ENCODE data around the gene FTO.

The FTO gene

DNA sequence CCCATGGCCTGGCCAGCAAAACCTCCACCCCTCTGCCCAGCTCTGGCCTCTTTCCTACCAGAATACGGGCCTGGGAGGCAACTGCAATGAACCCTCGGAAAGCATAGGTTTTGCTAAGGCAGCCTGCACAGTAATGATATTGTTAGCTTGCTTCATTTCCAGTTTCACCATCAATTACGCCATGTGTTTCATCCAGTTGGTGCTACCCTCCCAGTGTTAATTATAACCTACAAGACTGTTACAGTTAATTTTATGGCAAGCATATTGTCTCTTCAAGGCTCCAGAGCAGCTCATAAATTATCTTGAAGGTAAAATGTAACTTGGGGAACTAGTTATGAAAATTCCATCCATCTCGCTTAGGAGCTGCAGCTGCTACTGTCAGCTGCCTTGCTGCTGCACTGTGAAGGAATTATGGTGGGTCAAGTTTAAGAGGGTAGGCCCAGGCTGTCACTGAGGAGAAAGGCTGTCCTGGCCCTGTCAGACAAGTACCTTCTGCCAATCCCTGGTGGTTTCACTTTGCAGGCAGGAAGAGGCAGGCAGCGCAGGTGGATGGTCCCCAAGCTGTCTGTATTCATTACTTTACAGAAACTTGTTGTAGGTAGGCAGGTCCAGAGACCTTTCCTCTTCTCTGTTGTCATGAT is 242.9 kb downstream of the FTO start:
- no peak for DNase-seq

GRCh38 chr16:53947642-53948041 is 243.7 kb downstream of the FTO start:
- no peak for DNase-seq

DNA sequence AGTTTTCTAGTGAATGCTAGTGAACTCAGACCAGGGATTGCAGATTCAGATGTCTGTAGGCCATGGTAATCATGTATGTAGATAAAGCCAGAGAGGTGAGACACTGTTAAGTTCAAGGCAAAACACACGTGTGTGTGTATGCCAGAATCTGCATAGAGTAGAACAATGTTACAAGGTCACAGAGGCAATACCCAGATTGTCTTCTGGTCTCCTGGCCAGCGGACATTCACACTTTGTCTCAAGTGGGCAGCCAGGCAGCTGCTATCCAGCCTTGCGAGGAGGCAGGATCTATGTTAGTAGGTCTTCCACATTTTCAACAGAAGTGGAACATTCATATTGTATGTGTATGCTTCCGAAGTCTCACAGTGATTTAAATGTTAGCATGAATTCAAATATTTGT is 244.4 kb downstream of the FTO start:
- DNase-seq: no peak

- DNase-seq: no peak
These were observed 244.9 kb downstream of the FTO start for GRCh38 chr16:53948734-53949430.

GRCh38 chr16:53949715-53950410 is 245.9 kb downstream of the FTO start:
- no peak for DNase-seq

DNA sequence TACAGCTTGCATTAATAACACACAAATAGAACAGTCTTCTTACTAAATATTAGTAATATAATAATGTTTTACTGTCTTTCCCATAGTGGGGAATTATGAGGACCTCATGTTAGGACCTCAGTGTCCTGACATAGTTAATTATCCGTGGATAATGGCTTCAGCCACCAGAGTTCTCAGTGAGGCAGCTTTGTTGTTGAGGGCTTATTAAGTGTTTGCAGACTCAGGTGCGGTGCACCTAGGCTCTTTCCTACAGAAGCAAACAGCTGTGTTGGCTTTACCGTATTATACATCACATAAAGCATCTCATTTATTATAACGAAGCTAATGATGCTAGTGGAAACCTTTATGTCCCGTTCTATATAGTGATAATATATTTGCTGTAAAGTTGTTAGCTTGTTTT is 246.7 kb downstream of the FTO start:
- DNase-seq: no peak

DNA sequence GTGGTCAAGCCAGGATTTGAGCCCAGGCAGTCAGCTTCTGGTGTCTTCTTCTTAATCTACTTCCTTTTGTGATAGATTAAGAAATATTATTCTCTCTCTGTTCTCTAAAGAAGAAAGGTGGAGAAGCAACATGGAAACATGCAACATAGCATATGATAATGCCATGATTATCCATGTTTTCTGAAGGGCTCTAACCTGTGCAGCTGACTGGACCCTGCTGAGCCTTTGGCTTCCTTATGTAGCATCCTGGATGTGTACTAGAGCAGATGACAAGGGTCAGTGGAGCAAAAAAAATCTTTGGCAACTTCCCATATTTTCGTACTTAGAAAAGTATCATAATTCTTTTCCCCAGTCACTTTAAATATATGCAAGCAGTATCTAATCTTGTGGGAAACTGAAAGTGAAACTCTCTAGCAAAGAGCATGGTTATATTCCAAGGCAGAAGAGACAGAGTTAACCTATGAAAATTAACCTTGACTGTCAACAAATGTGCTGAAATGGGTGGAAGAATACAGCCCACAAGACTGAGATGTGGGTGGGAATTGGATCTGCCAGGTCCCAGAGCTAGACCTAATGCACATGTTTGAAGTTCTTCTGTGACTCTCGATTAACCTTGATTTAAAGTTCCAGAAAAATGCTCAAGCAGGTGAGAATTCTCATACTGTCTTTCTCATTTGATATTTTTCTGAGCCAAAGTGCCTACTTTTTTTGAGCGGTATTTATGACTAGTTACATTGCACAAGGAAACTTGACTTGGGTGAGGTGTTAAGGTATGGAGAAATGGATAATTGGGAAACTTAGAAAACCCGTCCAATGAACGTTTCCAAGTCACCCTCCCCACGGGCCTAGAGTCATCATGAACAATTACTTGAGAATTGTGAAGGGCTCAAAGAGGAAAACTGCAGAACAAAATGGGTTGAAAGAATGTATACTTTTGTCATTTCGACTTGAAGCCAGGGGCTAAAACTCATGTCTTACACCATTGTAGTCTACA is 248.6 kb downstream of the FTO start:
- DNase-seq: no peak

DNA sequence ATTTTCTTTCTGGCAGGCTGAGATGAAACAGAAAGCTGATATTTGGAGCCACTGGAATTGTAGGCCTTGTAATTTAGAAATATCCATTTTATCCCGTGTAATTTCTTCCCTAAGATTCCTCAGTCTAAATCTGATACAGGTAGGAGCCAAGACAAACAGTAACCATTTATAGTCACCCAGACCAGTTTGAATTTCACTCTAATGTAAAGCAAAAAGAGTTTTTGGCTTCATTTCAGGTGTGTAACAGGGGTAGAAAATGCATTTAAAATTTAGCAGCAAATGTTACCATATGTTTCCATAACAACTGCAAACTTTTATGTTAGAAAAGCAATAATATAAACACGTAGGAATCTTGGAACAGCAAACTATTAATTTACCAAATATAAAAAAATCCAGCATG is 249.4 kb downstream of the FTO start:
- no peak for DNase-seq

DNA sequence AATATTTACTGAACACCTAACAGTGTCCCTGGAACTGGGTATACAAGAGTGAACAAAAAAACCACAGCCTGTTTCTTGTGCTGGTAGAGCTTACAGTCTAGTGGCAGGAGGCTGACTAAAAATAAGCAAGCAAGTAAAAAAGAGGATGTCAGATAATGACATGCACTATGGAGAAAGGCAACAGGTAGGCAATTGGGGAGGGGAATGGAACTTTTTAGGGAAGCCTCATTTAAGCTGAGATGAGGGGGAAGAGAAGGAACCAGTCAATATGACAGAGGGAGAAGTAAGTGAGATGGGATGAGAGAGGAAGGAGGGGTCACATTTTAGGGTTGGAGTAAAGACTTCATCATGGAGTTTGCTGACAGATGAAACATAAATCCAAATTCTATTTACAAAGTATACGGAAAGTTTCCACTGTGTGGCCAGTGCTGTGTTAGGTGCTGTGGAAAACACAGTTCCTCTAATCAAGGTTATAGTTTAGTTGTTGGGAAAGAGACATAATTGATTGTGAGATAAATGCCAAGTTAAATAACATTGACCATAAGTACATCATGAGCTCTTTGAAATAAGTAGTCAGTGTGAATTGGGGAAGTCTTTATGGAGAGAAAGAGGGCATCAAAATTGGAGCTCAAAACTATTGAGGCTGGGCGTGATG is 251.4 kb downstream of the FTO start:
- no peak for DNase-seq

DNA sequence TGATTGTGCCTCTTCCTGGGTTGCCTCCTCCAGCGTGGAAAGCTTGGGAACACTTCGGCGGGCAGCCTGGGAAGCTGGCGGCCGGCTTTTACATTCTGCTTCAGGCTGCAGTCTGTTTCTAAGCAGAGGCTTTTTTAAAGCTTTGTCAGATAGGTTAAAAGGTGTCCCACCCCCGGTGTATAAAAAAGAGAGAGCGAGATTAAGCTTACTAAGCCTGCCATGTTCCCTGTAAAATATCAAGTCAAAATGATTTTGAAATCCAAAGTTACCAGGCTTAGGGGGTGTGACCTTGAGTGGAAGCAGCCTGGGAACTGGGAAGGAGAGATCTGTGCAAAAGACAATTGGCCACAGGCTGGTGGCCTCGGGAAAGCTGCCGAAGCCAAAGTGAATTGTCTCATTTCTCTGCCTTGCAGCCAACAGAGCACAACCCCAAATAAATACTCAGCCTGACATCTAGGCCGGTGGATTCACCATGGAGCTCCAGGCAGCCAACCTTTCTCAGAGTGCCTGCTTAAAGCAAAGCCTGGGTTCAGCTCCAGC is 254.5 kb downstream of the FTO start:
- DNase-seq: no peak

GRCh38 chr16:53960050-53960812 is 256.3 kb downstream of the FTO start:
- no peak for DNase-seq

DNA sequence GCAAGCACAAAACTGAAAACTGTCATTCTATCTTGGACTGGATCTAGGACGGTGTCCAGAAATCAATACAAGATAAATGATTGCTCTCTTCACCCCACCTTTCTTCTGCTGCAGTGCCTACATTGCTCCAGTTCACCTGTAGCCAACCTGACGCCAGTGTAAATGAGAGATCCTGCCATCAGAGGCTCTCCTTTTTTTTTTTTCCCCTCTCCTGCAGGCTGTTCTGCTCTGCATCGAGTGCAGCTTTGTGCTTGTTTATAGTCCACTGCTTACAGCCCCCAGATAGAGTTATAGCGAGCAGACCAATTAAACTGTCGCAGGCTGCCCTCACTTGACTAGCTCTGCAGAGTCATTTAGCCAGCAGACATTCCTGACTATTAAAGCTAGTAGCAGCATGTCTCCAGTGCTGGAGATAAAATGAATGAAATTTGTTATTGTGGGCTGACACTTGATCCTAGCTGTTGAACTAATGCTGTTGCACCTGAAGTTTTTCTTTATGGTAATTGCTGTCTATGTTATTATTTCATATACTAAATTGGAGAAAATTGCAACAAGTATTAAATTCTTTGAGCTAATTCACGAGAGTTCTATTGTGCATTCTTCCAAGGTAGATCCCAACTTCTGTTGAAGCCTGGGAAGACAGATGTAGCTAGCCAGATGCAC is 257.1 kb downstream of the FTO start:
- no peak for DNase-seq

- no peak for DNase-seq
These were observed 258.1 kb downstream of the FTO start for GRCh38 chr16:53962041-53962440.

- no peak for DNase-seq
These were observed 260.3 kb downstream of the FTO start for GRCh38 chr16:53964145-53964790.

GRCh38 chr16:53966821-53967571 is 263.0 kb downstream of the FTO start:
- no peak for DNase-seq

- no peak for DNase-seq
These were observed 263.6 kb downstream of the FTO start for GRCh38 chr16:53967572-53967971.

DNA sequence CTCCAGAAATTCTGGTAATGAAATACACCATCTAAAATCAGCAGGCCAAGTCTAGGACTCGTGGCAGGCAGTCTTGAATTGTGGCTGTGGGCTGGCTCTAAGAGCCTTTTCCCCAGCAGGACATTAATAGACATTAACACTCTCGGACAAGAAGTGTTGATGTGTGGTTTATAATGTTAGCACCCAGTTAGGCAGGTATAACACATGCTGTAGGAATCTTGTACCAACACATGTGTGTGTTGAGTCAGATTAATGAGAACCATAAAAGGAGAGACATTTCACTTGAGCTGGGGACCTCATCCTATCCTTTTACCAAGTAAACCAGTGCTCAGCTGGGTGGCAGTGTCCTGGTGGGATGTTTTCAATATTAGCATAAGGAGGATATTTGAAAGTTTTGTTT is 264.5 kb downstream of the FTO start:
- DNase-seq: no peak

- no peak for DNase-seq
These were observed 264.9 kb downstream of the FTO start for GRCh38 chr16:53968896-53969295.

DNA sequence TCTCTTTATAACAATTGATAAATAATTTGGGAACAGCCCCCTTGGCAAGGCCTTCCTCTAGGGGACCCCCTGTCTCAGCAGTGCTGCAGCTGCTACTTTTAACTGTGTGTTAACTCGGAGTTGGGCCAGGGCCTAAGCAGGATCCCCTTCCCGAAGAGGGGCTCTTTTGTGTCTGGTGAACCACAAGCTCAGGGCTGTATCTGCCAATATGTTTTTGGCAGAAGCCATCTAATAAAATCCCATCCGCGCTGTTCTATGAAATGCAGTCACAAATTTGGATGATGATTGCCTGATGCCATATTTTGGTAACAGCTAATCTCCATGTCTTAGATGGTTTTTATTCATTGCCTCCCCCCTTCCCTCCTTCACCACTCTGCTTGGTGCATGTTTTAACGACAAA is 267.7 kb downstream of the FTO start:
- DNase-seq: no peak

DNA sequence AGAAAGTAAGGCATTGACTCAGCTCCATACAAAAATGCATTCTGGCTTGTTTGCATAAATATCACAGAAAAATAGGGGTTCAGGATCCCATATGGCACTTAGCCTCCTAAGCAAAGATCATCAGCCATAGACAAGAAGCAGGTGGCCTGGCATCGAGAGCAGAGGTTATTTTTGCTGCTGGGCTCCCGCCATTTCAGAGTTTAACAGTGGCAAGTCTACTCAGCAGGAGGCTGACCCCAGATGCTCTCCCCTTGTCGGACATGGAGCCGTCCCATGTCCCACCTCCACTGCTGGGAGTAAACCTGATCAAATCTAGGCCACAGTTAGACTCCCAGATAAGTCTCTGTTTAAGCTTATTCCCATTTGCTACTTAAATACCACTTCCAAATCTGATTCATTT is 269.1 kb downstream of the FTO start:
- DNase-seq: no peak
